CD4-positive, alpha-beta memory T cell (primary cell): Measurements from ENCODE around the gene WDR37. TPM values are rescaled to one million over a fixed set of nuclear protein-coding genes. Genes with fewer than 3 reads are reported as not detected.
A peak's percentile ranks its signal among the peaks of the same experiment; 100 is the strongest.

Source experiments
- CTCF ChIA-PET: fragments of 350-600 bp; sonication (Branson Sonifier 250); formaldehyde crosslinking; loops from one replicate; lab custom pipeline; 2021; ENCODE audit warnings: inconsistent platforms; ENCODE audit not compliant: partially characterized antibody; lab: Charles Lee
- POLR2A ChIA-PET: fragments of 350-600 bp; sonication (Branson Sonifier 250); formaldehyde crosslinking; loops from one replicate; lab custom pipeline; 2021; ENCODE audit not compliant: partially characterized antibody; lab: Charles Lee
- DNase-seq, 5 donors: peaks; one replicate each; pipeline versions ENCODE4 v3.0.0 to v3.0.0-alpha.2; 2020 to 2022; ENCODE audit warnings: mixed read lengths in 1 of 5
- H3K27ac ChIP-seq: one replicate; pipeline ENCODE4 v1.7.0; 2013; ENCODE audit warnings: low read depth, low read length
- H3K27me3 ChIP-seq: 2 replicates; pipeline ENCODE4 v1.7.0; 2013; ENCODE audit warnings: mild to moderate bottlenecking, low read length, moderate library complexity; ENCODE audit not compliant: insufficient read depth
- H3K36me3 ChIP-seq: 2 replicates; pipeline ENCODE4 v1.7.0; 2013; ENCODE audit warnings: mild to moderate bottlenecking, low read length, moderate library complexity; ENCODE audit not compliant: insufficient read depth
- H3K4me1 ChIP-seq: 2 replicates; pipeline ENCODE4 v1.7.0; 2013; ENCODE audit warnings: mild to moderate bottlenecking, low read length, moderate library complexity; ENCODE audit not compliant: insufficient read depth
- H3K4me3 ChIP-seq, 2 donors: one replicate each; pipeline ENCODE4 v1.7.0; 2013; ENCODE audit warnings: low read length in 2 of 2, mild to moderate bottlenecking in 1 of 2
- H3K9me3 ChIP-seq, 2 donors: one replicate each; pipeline ENCODE4 v1.7.0; 2013; ENCODE audit warnings: low read length in 2 of 2, control low read depth in 1 of 2; ENCODE audit not compliant: control insufficient read depth in 1 of 2
- H3K27ac Mint-ChIP-seq, 7 donors: one replicate each; pipeline ENCODE4 v1.8.0; 2020 to 2021; ENCODE audit warnings: mixed read lengths in 7 of 7, mild to moderate bottlenecking in 6 of 7, inconsistent platforms in 3 of 7, moderate library complexity in 3 of 7
- H3K27me3 Mint-ChIP-seq, 2 donors: one replicate each; pipeline ENCODE4 v1.8.0; 2020 to 2021; ENCODE audit warnings: mixed read lengths in 2 of 2
- H3K36me3 Mint-ChIP-seq, 2 donors: one replicate each; pipeline ENCODE4 v1.8.0; 2020 to 2021; ENCODE audit warnings: mixed read lengths in 2 of 2, inconsistent platforms in 1 of 2, mild to moderate bottlenecking in 1 of 2
- H3K4me1 Mint-ChIP-seq, 4 donors: one replicate each; pipeline ENCODE4 v1.8.0; 2020 to 2021; ENCODE audit warnings: mixed read lengths in 4 of 4, mild to moderate bottlenecking in 1 of 4
- H3K4me3 Mint-ChIP-seq, 8 donors: one replicate each; pipeline ENCODE4 v1.8.0; 2020 to 2021; ENCODE audit warnings: mixed read lengths in 8 of 8, mild to moderate bottlenecking in 7 of 8, moderate library complexity in 6 of 8, inconsistent platforms in 3 of 8
- H3K9me3 Mint-ChIP-seq, 8 donors: one replicate each; pipeline ENCODE4 v1.8.0; 2020 to 2021; ENCODE audit warnings: mixed read lengths in 8 of 8, mild to moderate bottlenecking in 5 of 8, inconsistent platforms in 3 of 8, moderate library complexity in 1 of 8
- intact Hi-C: fragments of 100-400 bp; cut with micrococcal nuclease; formaldehyde crosslinking; loops from one replicate; pipeline ENCODE4 v1.15.1; 2023
- polyA plus RNA-seq, 2 donors: library from polyadenylated mRNA; unstranded; fragments of 300-500 nt; fragmentation: Illumina TruSeq; gene quantifications; one replicate each; pipeline ENCODE4 v1.2.3, GENCODE V29; 2021
- total RNA-seq, 2 experiments: library from RNA; stranded (reverse); gene quantifications; one replicate each; pipeline ENCODE4 v1.2.3, GENCODE V29; 2021

WDR37 gene
- total and polyA plus RNA-seq, 4 experiments from 2014 or later: 14.2 to 42.5 (median 29.8) TPM

DNA sequence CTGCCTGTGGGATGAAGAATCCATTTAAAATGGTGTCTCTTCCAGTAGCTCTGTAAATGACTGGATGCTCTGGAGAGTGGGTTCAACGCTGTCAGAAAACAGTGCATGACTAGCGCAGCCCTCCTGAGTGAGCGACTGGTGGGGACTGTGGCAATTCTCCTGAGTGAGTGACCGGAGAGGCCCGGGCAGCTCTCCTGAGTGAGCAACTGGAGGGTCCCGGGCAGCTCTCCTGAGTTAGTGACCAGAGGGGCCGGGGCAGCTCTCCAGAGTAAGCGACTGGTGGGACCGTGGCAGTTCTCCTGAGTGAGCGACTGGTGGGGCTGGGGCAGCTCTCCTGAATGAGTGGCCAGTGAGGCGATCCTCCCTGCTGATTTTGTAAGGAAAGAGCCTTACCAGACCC is 85.5 kb downstream of the WDR37 start:
- Histone ChIP-seq H3K36me3 (no peaks in the 10 kb centered on the region), H3K27me3 (no peaks in the 10 kb centered on the region), H3K4me1 (no peaks in the 10 kb centered on the region), H3K4me3 (no peak overlapping the region), H3K9me3 (no peaks in the 10 kb centered on the region), H3K27ac (no peak overlapping the region)
- H3K4me1 Mint-ChIP-seq: peaks cover 0 to 1% (median 0%) of the 10 kb centered on the region in 4 donors
- peaks cover 3 to 7% of the 10 kb centered on the region in 2 donors for H3K27me3 Mint-ChIP-seq
- POLR2A ChIA-PET: no interaction called here
- H3K27ac Mint-ChIP-seq: no peak overlapping the region
- DNase-seq: no peak
- intact Hi-C loops: loop anchor here (2.0 kb wide), 1 partner anchor 227 kb away; no protein-coding TSS in a partner anchor
- peaks cover 6 to 16% of the 10 kb centered on the region in 2 donors for H3K36me3 Mint-ChIP-seq
- peaks cover 2 to 52% (median 32%) of the 10 kb centered on the region in 8 donors for H3K9me3 Mint-ChIP-seq
- no peak overlapping the region for H3K4me3 Mint-ChIP-seq
- CTCF ChIA-PET: interaction anchor here (1.2 kb wide), 1 partner anchor 32 kb away, joined by 4 read pairs; no protein-coding TSS in a partner anchor

DNA sequence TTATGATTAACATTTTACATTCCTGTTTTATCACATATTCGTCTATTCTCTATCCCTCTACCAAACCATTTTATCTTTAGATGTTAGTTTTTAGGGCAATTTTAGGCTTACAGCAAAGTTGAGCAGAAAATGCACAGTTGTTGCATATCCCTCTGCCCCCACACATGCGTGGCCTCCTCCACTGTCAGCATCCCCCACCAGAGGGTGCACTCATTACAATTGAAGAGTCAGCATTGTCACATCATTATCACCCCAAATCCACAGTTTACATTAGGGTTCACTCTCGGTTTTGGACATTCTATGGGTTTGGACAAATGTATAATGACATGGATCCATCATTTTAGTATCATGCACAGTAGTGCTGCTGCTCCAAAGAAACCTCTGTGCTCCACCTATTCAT is 86.4 kb downstream of the WDR37 start:
- no peak overlapping the region for H3K27ac ChIP-seq
- H3K4me1 Mint-ChIP-seq: peaks cover 0 to 1% (median 0%) of the 10 kb centered on the region in 4 donors
- no peaks in the 10 kb centered on the region for H3K4me1 ChIP-seq
- no peak overlapping the region for H3K4me3 Mint-ChIP-seq
- no peaks in the 10 kb centered on the region for H3K36me3 ChIP-seq
- no peak for DNase-seq
- H3K27me3 ChIP-seq: no peaks in the 10 kb centered on the region
- H3K27ac Mint-ChIP-seq: no peak overlapping the region
- ChIA-PET CTCF (no interaction called here), POLR2A (no interaction called here)
- H3K9me3 ChIP-seq: no peaks in the 10 kb centered on the region
- H3K9me3 Mint-ChIP-seq: peaks cover 2 to 54% (median 36%) of the 10 kb centered on the region in 8 donors
- intact Hi-C loops: loop anchor here (2.0 kb wide), 1 partner anchor 226 kb away; no protein-coding TSS in a partner anchor
- peaks cover 6 to 22% of the 10 kb centered on the region in 2 donors for H3K36me3 Mint-ChIP-seq
- no peak overlapping the region for H3K4me3 ChIP-seq
- H3K27me3 Mint-ChIP-seq: peaks cover 3 to 8% of the 10 kb centered on the region in 2 donors

DNA sequence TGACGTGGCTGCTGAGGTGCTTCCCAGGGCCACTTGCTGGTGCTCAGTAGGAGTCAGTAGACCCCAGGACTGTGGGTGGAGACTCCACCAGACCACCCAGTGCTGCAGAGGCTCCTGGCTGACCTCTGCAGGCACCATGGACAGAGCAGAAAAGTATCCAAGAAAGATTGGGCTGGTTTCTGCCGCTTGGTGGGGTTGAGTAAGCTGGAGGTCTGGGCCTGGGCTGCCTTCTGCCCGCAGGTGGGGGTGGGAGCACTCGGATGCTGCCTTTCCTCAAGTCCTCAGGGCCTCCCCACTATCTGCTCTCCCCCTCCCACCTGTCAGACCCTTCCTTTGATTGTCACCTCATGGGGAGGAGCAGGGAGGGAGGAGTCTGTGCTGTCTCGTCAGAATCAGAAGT is 91.6 kb downstream of the WDR37 start:
- Histone ChIP-seq H3K27me3 (no peaks in the 10 kb centered on the region), H3K4me1 (peaks cover 12% of the 10 kb centered on the region), H3K36me3 (no peaks in the 10 kb centered on the region), H3K9me3 (no peaks in the 10 kb centered on the region), H3K4me3 (no peak overlapping the region), H3K27ac (no peak overlapping the region)
- CTCF ChIA-PET: interaction anchor here (0.8 to 1.4 kb wide), 2 partner anchors 16 to 221 kb away, joined by 3 to 4 read pairs; no protein-coding TSS in a partner anchor
- intact Hi-C loops: no loop called here
- H3K27ac Mint-ChIP-seq: peak overlapping the region in 1 of 7 donors; percentile 10
- H3K9me3 Mint-ChIP-seq: peaks cover 0 to 27% (median 17%) of the 10 kb centered on the region in 8 donors
- peaks cover 0 to 7% of the 10 kb centered on the region in 2 donors for H3K36me3 Mint-ChIP-seq
- DNase-seq: no peak
- H3K4me1 Mint-ChIP-seq: peaks cover 6 to 11% (median 8%) of the 10 kb centered on the region in 4 donors
- POLR2A ChIA-PET: no interaction called here
- H3K4me3 Mint-ChIP-seq: no peak overlapping the region
- peaks cover 0 to 10% of the 10 kb centered on the region in 2 donors for H3K27me3 Mint-ChIP-seq

DNA sequence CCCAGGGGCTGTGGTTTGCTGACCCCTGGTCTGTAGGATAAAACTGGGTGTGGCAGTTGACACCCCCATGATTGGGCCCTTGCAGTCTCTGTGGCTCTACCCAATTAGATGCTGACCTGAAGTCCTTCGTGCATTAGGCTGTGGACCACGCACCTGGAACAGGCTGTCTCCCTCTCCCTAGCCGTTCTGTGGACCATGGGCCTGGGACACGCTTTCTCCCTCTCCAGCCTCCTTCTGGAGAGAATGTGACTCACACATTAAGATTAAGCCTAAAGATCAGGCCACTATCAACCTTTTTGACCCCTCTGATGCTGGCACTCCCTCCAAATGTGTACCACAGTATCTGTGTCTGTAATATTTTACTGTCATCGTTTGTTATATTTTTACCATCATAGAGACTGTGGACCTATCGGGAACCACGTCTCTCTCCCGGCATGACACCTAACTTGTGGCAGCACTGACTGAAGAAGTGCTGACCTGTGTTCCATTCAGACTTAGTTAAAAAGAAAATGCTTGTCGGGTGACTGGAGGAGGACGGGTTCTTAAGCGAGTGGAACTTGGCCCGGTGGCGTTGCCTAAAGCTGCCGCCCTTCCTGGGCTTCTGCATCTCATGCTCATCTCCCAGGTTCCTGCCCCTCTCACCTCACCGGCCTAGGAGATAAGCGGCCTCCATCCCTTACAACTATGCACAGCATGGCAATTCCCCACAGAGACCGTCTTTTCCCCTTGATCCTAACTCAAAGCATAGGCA is 92.8 kb downstream of the WDR37 start:
- intact Hi-C loops: no loop called here
- ChIA-PET POLR2A (no interaction called here), CTCF (interaction anchor here (0.8 to 1.4 kb wide), 2 partner anchors 17 to 220 kb away, joined by 3 read pairs; no protein-coding TSS in a partner anchor)
- H3K27me3 Mint-ChIP-seq: peaks cover 0 to 8% of the 10 kb centered on the region in 2 donors
- Histone ChIP-seq H3K4me3 (no peak overlapping the region), H3K9me3 (no peaks in the 10 kb centered on the region), H3K27ac (no peak overlapping the region), H3K27me3 (no peaks in the 10 kb centered on the region), H3K36me3 (no peaks in the 10 kb centered on the region), H3K4me1 (peaks cover 12% of the 10 kb centered on the region)
- DNase-seq: no peak
- H3K4me1 Mint-ChIP-seq: peaks cover 6 to 11% (median 8%) of the 10 kb centered on the region in 4 donors
- no peak overlapping the region for H3K27ac Mint-ChIP-seq
- H3K4me3 Mint-ChIP-seq: peak overlapping the region in 1 of 8 donors; percentile 16
- peaks cover 0 to 27% (median 17%) of the 10 kb centered on the region in 8 donors for H3K9me3 Mint-ChIP-seq
- peaks cover 0 to 7% of the 10 kb centered on the region in 2 donors for H3K36me3 Mint-ChIP-seq

DNA sequence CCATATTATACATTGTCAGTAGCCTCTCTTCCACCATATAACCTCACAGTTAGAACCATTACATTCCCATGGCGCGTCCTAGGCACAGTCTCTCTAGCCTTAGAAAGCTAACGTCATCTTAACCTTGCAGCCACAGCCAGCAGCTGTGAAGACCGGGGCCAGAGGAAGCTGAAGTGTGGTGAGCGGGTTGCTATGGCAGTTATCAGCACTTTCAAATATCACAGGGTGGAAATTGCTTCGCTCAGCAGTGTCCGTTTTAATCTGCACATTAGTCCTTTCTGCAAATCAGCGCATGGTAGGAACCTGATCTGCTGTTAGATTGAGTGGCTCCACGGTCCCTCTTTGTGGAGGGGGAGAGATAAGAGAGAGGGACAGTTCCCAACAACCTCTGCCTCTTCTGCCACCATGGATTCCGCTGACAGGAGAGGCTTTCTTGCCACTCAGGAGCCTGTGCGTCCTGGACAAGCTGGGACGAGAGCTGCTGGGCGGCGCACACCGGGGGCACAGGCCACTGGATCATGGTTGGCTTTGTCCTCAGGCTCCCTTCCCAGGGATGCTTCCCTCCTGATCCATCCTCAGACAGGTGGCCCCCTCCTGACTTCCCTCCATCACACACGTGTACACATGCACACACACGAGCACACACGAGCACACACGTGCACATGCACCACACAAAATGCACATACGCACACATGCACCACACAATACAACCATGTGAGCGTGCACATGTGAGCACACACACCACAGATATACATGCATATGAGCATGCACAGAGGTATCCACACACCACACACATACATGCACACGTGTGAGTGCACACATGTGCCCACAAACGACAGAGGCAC is 93.8 kb downstream of the WDR37 start:
- Mint-ChIP-seq H3K27me3 (peaks cover 0 to 8% of the 10 kb centered on the region in 2 donors), H3K4me3 (peak overlapping the region in 3 of 8 donors; percentile 1 to 54 (median 23)), H3K9me3 (peaks cover 0 to 22% (median 13%) of the 10 kb centered on the region in 8 donors), H3K36me3 (peaks cover 0 to 7% of the 10 kb centered on the region in 2 donors), H3K4me1 (peaks cover 6 to 11% (median 8%) of the 10 kb centered on the region in 4 donors), H3K27ac (peak overlapping the region in 1 of 7 donors; percentile 10)
- Histone ChIP-seq H3K27me3 (no peaks in the 10 kb centered on the region), H3K9me3 (no peaks in the 10 kb centered on the region), H3K27ac (no peak overlapping the region), H3K36me3 (no peaks in the 10 kb centered on the region), H3K4me1 (peaks cover 12% of the 10 kb centered on the region), H3K4me3 (no peak overlapping the region)
- peak in 3 of 5 donors; percentile 4 to 37 (median 24) for DNase-seq
- intact Hi-C loops: no loop called here
- POLR2A ChIA-PET: no interaction called here
- CTCF ChIA-PET: interaction anchor here (0.8 kb wide), 1 partner anchor 219 kb away, joined by 3 read pairs; no protein-coding TSS in a partner anchor

DNA sequence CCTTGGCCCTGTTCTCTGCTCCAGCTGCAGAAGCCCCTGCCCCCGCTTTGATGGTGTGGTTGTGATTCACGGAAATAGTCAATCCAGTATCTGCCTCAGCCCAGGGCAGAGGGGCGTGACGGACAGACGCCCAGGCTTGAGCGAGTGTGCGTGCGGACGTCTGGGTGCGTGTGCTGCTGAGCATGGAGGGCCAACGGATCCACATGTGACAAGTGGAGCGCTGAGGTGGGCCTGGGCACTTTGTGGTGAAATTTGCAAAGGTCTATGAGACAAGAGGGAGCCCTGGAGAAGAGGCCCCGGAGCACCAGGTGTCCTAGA is 94.4 kb downstream of the WDR37 start:
- no peaks in the 10 kb centered on the region for H3K36me3 ChIP-seq
- Mint-ChIP-seq H3K4me3 (no peak overlapping the region), H3K4me1 (peaks cover 6 to 11% (median 8%) of the 10 kb centered on the region in 4 donors), H3K36me3 (peaks cover 0 to 7% of the 10 kb centered on the region in 2 donors), H3K27me3 (peaks cover 0 to 8% of the 10 kb centered on the region in 2 donors), H3K9me3 (peaks cover 0 to 18% (median 13%) of the 10 kb centered on the region in 8 donors), H3K27ac (peak overlapping the region in 1 of 7 donors; percentile 35)
- CTCF ChIA-PET: no interaction called here
- H3K27me3 ChIP-seq: no peaks in the 10 kb centered on the region
- no peak for DNase-seq
- H3K4me1 ChIP-seq: peaks cover 12% of the 10 kb centered on the region
- no peak overlapping the region for H3K27ac ChIP-seq
- intact Hi-C loops: no loop called here
- POLR2A ChIA-PET: no interaction called here
- H3K9me3 ChIP-seq: no peaks in the 10 kb centered on the region
- no peak overlapping the region for H3K4me3 ChIP-seq
